HCT116 (cell line): ENCODE results near the gene TRNAU1AP.

ENCODE experiments used
- CBX3 ChIP-seq: IDR thresholded peaks from 2 replicates; pipeline ENCODE4 v1.6.1; 2012; ENCODE audit warnings: low read depth
- CEBPB ChIP-seq: IDR thresholded peaks from 2 replicates; pipeline ENCODE4 v1.6.1; 2012; ENCODE audit warnings: low read depth
- EZH2 ChIP-seq: fragments of 200-600 bp; sonication (generic); IDR thresholded peaks from 2 replicates; pipeline ENCODE4 v1.6.1; 2017; ENCODE audit warnings: antibody characterized with exemption, mixed run types
- EZH2phosphoT487 ChIP-seq: fragments of 200-600 bp; IDR thresholded peaks from 2 replicates; pipeline ENCODE4 v1.6.1; 2018; ENCODE audit warnings: antibody characterized with exemption, borderline replicate concordance
- POLR2A ChIP-seq: IDR thresholded peaks from 2 replicates; pipeline ENCODE4 v1.7.0; 2011; ENCODE audit warnings: borderline replicate concordance; ENCODE audit not compliant: insufficient read depth, insufficient read length; ENCODE audit errors: extremely low read depth
- POLR2AphosphoS5 ChIP-seq: IDR thresholded peaks from 2 replicates; pipeline ENCODE4 v1.6.1; 2011; ENCODE audit warnings: mild to moderate bottlenecking, low read depth, low read length, moderate library complexity
- REST ChIP-seq: IDR thresholded peaks from 2 replicates; pipeline ENCODE4 v1.6.1; 2012; ENCODE audit warnings: low read depth
- YY1 ChIP-seq: IDR thresholded peaks from 2 replicates; pipeline ENCODE4 v1.6.1; 2011; ENCODE audit warnings: low read length, low read depth, moderate library complexity, mild to moderate bottlenecking; ENCODE audit not compliant: insufficient replicate concordance; ENCODE audit errors: extremely low read depth
- ZBTB33 ChIP-seq: IDR thresholded peaks from 2 replicates; pipeline ENCODE4 v1.6.1; 2011; ENCODE audit warnings: mild to moderate bottlenecking, low read length, moderate library complexity; ENCODE audit not compliant: insufficient replicate concordance; ENCODE audit errors: extremely low read depth
- TF ChIP-seq, protein P1 (sequence below), 3 experiments: fragments of 200-600 bp in 1 of 3; sonication (generic) in 1 of 3; IDR thresholded peaks in 2 of 3; conservative IDR thresholded peaks in 1 of 3; 2 replicates each; pipeline ENCODE4 v1.5.1; 2012 to 2017; ENCODE audit warnings: low read depth in 2 of 3, low read length in 2 of 3, antibody characterized with exemption in 1 of 3, borderline replicate concordance in 1 of 3, control low read depth in 1 of 3, mild to moderate bottlenecking in 1 of 3, mixed read lengths in 1 of 3, mixed run types in 1 of 3, moderate library complexity in 1 of 3; ENCODE audit not compliant: insufficient read depth in 1 of 3

GRCh38 chr1:28565040-28565439 is 12.2 kb downstream of the TRNAU1AP start:
- no peak for TF ChIP-seq CBX3
- TF ChIP-seq, protein P1, sequence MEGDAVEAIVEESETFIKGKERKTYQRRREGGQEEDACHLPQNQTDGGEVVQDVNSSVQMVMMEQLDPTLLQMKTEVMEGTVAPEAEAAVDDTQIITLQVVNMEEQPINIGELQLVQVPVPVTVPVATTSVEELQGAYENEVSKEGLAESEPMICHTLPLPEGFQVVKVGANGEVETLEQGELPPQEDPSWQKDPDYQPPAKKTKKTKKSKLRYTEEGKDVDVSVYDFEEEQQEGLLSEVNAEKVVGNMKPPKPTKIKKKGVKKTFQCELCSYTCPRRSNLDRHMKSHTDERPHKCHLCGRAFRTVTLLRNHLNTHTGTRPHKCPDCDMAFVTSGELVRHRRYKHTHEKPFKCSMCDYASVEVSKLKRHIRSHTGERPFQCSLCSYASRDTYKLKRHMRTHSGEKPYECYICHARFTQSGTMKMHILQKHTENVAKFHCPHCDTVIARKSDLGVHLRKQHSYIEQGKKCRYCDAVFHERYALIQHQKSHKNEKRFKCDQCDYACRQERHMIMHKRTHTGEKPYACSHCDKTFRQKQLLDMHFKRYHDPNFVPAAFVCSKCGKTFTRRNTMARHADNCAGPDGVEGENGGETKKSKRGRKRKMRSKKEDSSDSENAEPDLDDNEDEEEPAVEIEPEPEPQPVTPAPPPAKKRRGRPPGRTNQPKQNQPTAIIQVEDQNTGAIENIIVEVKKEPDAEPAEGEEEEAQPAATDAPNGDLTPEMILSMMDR (IDR thresholded peaks at IDR 0.05 in 2 of 3, conservative IDR thresholded peaks at IDR 0.05 in 1 of 3; ENCODE audit: borderline replicate concordance in 1 of 3, insufficient read depth in 1 of 3, low read depth in 2 of 3, low read length in 2 of 3): no peak
- no peak for TF ChIP-seq EZH2
- no peak for TF ChIP-seq YY1
- TF ChIP-seq REST: no peak
- no peak for TF ChIP-seq EZH2phosphoT487
- TF ChIP-seq CEBPB: no peak
- TF ChIP-seq POLR2A: no peak
- TF ChIP-seq POLR2AphosphoS5: no peak
- no peak for TF ChIP-seq ZBTB33
